SH-SY5Y (cell line): ENCODE data around the gene TTN.

Experiments
- GATA2 ChIP-seq: IDR thresholded peaks from 2 replicates; pipeline ENCODE4 v1.6.1; 2011; ENCODE audit warnings: mild to moderate bottlenecking, low read depth, low read length
- GATA3 ChIP-seq: IDR thresholded peaks from 2 replicates; pipeline ENCODE4 v1.6.1; 2011; ENCODE audit warnings: low read depth, mild to moderate bottlenecking, low read length, moderate library complexity

DNA sequence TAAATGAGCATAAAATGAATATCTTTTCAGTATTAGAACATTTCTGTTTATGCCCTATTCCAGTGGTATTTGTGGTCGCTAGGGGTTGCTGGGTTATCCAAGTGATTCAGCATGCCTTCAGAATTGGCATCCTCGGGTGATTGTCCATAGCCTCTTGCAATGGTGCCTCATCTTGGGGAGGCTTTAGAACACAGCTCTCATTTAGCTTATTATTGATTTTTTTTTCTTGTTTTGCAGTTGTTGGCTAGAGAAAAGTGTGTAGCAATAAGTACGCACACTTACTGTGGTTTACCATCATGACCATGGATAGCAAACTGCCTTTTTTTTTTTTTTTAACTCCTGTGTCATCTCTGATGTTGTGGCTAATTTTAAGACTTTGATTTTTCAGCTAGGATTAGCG lies 293.3 kb downstream of the TTN start:
- no peak for TF ChIP-seq GATA2
- no peak for TF ChIP-seq GATA3
